ENCODE results near the gene TFF3.

Gene TFF3

DNA sequence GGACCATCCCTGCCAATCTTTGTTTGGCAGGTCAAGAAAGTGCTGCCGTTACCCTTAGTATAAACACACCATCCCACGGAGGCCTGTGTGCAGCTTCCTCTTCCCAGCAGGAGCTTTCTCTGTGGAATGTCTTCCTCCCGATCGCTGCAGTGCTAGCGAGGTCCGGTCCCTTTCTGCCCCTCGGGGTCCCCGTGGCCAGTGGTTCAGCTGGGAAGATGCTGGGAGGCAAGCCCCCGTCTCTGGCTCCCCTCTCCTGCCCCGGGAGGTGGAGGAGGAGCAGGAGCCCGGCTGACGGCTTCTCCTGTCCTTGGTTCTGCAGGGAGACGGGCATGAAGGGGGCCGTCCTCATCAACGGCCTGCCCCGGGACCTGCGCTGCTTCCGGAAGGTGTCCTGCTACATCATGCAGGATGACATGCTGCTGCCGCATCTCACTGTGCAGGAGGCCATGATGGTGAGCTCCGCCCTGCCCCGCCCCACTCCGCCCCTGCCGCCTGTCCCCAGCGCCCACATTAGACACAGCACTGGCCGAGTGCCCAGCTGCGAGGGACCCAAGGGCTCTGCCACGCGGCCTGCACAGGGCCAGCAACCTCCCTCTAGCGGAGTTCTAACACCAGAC, 42.1 kb downstream of the TFF3 start:
- TF ChIP-seq, protein P1, sequence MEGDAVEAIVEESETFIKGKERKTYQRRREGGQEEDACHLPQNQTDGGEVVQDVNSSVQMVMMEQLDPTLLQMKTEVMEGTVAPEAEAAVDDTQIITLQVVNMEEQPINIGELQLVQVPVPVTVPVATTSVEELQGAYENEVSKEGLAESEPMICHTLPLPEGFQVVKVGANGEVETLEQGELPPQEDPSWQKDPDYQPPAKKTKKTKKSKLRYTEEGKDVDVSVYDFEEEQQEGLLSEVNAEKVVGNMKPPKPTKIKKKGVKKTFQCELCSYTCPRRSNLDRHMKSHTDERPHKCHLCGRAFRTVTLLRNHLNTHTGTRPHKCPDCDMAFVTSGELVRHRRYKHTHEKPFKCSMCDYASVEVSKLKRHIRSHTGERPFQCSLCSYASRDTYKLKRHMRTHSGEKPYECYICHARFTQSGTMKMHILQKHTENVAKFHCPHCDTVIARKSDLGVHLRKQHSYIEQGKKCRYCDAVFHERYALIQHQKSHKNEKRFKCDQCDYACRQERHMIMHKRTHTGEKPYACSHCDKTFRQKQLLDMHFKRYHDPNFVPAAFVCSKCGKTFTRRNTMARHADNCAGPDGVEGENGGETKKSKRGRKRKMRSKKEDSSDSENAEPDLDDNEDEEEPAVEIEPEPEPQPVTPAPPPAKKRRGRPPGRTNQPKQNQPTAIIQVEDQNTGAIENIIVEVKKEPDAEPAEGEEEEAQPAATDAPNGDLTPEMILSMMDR (IDR thresholded peaks at IDR 0.05; ENCODE audit: low read depth, low read length): no peak
- no peak for DNase-seq (ENCODE audit: low read depth, low spot score)
- in situ Hi-C loops (cut with HindIII; ENCODE audit: low sequenced_read_pairs): no loop called here
- no peak overlapping the region for H3K4me3 ChIP-seq (ENCODE audit: low read depth, low read length)

DNA sequence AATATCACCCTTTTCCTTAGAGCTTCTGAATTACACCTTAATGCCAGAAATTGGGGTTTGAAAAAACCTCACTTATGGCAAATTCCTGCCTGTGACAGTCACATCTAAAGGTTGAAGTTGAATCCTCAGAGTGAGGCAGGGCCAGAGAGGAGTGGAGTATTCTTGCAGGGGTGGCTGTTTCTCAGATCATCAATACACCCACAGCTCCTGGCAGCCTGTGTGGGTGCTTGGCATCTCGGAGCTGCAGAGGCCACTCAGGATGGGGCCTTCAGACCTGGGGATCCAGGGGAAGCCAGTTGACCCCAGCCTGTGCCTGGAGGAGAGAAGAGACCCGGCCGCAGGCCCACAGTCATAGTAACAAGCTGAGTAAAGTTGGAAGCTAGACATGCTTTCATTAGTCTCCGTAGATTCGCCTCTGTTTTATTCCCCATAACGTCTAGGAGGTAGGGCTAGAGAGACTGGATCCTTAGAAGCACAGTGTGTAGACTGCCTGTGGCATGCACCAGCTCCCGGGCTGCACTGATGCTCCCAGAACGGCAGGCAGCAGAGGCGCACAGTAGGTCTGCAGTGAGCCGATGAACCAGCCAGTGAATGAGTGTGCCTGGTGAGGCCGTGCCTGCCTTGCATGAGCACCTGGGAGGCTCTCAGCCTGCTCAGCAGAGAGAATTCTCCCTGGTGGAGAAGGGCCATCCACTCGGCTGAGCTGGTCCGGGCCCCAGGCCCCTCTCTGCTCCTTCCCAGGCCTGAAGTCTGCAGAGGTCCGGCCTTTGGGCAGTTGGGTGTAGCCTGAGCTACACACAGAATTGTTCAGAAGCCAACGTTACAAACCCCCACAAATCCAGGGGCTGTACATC, 42.9 kb downstream of the TFF3 start:
- H3K4me3 ChIP-seq (ENCODE audit: low read depth, low read length): no peak overlapping the region
- in situ Hi-C loops (cut with HindIII; ENCODE audit: low sequenced_read_pairs): no loop called here
- no peak for DNase-seq (ENCODE audit: low read depth, low spot score)
- TF ChIP-seq, protein P1 (IDR thresholded peaks at IDR 0.05; ENCODE audit: low read depth, low read length): no peak

DNA sequence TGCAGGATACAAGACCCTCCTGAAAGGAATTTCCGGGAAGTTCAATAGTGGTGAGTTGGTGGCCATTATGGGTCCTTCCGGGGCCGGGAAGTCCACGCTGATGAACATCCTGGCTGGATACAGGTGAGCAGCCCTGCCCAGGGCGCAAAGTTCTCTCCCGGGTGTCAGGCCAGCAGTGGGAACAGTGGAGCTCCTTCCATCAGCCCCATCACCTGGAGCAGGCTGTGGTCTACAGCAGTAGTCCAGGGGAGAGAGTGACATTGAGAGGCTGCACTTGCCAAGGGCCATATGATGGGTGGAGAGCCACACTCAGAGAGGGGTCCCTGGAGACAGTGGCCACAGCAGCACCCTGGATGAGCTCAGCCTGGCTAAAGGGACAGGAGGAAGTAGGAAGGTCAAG, 44.1 kb downstream of the TFF3 start:
- no peak for DNase-seq (ENCODE audit: low read depth, low spot score)
- in situ Hi-C loops (cut with HindIII; ENCODE audit: low sequenced_read_pairs): no loop called here
- TF ChIP-seq, protein P1 (IDR thresholded peaks at IDR 0.05; ENCODE audit: low read depth, low read length): no peak
- H3K4me3 ChIP-seq (ENCODE audit: low read depth, low read length): no peak overlapping the region

DNA sequence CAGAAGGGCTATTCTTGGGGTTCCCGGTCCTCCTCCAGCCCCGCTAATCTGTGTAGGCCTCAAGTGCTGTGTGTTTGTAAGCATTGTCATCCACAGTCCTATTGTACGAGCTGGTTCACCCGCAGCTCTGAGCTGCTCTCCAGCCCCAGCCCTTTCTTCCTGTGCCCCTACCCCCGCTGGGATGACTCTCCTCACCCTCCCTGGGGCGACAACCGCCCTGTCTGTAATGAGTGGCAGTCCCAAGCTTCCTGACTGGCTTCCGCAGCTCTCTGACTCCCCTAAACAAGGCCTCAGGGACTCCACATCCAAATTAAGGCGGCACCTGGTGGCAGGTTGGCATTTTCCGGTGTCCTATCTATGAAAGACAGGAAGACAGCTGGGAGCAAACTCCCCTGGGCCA, 45.8 kb downstream of the TFF3 start:
- TF ChIP-seq, protein P1 (IDR thresholded peaks at IDR 0.05; ENCODE audit: low read depth, low read length): no peak
- no peak for DNase-seq (ENCODE audit: low read depth, low spot score)
- in situ Hi-C loops (cut with HindIII; ENCODE audit: low sequenced_read_pairs): no loop called here
- H3K4me3 ChIP-seq (ENCODE audit: low read depth, low read length): no peak overlapping the region

DNA sequence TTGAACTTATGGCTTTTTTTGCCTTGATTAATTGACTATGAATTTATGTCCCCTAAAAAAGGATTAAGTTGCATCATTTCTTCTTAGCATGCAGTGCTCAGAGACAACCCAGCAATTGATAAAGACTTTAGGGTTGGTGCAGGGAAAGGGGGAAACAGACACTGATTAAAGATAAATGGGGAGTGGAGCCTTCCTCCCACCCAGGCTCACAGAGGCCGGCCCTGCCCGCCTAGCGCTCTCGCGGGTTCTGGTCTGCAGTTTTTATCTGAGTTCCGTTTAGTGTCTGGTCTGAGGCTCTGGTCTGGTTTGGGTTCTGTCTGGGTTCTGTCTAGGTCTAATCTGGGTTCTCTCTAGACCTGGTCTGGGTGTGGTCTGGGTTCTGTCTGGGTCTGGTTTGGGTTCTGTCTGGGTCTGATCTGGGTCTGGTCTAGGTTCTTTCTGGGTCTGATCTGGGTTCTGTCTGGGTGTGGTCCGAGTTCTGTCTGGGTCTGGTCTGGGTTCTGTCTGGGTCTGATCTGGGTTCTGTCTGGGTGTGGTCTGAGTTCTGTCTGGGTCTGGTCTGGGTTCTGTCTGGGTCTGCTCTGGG, 48.1 kb downstream of the TFF3 start:
- TF ChIP-seq, protein P1 (IDR thresholded peaks at IDR 0.05; ENCODE audit: low read depth, low read length): no peak
- DNase-seq (ENCODE audit: low read depth, low spot score): no peak
- no peak overlapping the region for H3K4me3 ChIP-seq (ENCODE audit: low read depth, low read length)
- in situ Hi-C loops (cut with HindIII; ENCODE audit: low sequenced_read_pairs): no loop called here

DNA sequence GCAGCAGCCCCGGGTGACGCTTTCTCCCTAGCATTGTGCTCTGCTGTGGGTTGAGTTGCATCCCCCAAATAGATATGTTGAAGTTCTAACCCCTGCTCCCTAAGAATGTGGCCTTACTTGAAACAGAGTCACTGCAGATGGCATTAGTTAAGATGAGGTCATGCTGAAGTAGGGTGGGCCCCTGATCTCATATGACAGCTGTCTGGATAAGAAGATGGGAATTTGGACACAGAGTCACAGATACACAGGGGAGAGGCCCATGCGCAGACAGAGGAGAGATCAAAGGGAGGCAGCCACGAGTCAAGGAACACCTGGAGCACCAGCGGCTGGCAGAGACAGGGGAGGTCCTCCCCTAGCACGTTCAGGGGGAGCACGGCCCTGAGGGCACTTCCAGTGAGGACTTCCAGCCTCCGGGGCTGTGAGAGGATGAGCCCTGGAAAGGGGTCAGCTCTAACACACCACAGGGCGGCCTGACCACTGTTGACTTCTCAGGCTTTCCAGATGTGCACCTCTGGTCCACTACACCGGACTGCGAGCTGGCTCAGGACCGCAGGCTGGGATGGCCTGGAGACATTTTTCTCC, 49.9 kb downstream of the TFF3 start:
- TF ChIP-seq, protein P1 (IDR thresholded peaks at IDR 0.05; ENCODE audit: low read depth, low read length): no peak
- no peak for DNase-seq (ENCODE audit: low read depth, low spot score)
- in situ Hi-C loops (cut with HindIII; ENCODE audit: low sequenced_read_pairs): no loop called here
- no peak overlapping the region for H3K4me3 ChIP-seq (ENCODE audit: low read depth, low read length)

Data from astrocyte of the spinal cord (primary cell).